Stimulated activated CD4-positive, alpha-beta T cell treated with anti-CD3 and anti-CD28 coated beads, TNF-alpha, amount 100 ng/mL, for 24 hours (primary cell): ENCODE data around the gene SAP30BP.

Source experiments
- DNase-seq, 3 experiments: peaks; one replicate each; pipeline ENCODE4 v3.0.0-alpha.2; 2020; ENCODE audit warnings: low read depth in 3 of 3

SAP30BP gene

GRCh38 chr17:75647061-75647460 is 20.1 kb upstream of the SAP30BP start:
- DNase-seq = no peak

DNA sequence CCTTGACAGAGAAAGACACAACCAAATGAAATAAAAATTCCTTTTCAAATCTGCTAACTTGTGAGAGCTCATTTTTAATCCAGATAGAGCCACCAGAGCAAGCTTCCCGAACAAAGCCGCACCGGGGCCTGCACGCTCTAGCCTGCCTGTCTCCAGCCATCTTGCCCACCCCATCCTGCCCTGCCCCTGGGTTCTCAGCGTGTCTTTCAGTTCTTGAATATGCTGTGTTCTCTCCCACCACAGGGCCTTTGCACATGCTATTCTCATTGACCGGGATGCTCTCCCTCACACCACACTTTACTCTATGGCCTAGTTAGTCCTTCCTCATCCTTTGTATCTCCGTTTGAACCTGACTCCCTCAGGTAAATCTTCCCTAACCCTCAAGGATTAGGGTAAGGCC is 19.2 kb upstream of the SAP30BP start:
- DNase-seq = no peak

- DNase-seq = no peak
Measured at GRCh38 chr17:75649687-75650086, 17.5 kb upstream of the SAP30BP start.

DNA sequence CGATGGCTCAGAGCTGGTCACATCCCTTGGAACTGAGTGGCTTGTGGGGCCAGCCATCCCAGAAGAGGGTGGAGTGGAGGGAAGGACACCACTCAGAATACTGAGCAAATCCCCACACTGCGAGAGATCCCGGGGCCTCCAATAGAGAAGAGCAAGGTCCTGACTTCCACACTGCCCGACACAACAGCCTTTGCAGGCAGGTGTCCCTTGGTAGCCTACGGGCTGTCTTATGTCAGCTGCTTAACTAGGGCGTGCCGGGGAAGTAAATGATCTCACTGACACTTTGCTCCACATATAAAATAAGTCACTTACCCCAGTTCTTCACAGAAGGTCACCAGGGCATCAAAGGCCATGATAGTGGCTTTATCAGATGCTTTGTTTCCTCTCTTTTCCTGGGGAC is 16.3 kb upstream of the SAP30BP start:
- DNase-seq = no peak

GRCh38 chr17:75652341-75652740 is 14.8 kb upstream of the SAP30BP start:
- no peak for DNase-seq

DNA sequence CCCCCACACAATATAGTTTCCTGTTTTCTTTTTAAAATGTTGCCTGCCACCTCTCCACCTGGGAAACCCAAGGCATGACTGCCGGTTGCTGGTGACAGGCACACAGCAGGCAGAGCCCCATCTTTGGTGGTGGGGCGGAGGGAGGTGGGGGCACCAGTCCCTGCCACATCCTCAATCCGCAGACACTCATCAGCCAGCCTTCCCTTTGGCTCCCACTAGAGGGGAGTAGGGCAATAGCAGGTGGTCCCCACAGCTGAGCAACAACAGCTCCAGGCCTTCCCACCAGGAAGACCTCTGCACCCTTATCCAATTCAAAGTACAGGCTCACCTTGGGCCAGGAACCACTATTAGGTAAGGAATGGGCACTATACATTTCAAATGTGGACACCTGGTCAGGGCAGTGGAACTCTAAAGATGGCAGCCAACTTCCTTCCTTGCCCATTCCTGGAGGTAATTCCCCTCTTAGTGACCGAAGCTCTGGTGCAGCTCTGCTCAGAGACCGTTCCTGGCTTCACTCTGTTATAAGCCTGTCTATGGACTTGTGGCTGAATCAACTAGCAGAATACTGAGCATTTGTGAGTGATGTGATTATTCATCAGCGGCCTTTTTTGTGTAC is 14.1 kb upstream of the SAP30BP start:
- no peak for DNase-seq

DNA sequence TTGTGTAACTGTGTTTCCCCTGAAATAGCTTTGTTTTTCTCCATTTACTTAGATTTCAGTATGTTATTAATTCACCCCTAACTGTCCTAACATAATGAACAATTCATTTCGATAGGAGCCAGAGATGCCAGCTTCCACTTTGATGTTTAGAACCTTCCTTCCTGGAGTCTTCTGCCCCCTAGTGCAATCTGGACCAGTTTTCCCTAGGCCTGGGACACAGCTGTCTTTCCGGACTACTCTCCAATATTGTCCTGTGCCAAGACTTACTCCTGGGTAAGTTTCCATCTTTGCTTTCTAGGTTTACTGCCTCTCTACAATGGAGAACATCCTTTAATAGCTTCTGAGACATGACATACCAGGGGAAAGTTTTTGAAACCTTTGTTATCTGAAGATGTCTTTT is 13.0 kb upstream of the SAP30BP start:
- no peak for DNase-seq

GRCh38 chr17:75658237-75658636 is 8.9 kb upstream of the SAP30BP start:
- DNase-seq = no peak

DNA sequence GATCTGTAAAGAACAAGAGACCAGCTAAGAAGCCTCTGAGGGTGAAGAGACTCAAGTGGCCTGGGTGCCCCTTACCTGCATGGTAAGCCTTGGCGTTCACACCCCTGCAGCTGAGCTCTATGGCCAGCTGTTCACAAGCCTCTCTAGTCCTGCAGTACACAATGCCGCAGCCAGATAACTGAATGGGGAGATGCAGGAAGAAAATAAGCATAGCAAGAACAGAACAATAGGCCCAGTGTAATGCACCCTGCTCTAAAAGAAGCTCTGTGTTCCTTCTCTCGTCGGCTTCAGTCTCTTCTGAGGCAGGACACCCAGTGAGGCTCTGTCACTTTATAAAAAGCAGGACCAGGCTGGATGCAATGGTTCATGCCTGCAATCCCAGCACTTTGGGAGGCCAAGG is 5.6 kb upstream of the SAP30BP start:
- no peak for DNase-seq

- DNase-seq = no peak
Measured at GRCh38 chr17:75662511-75662910, 4.6 kb upstream of the SAP30BP start.

- no peak for DNase-seq
Measured at GRCh38 chr17:75664099-75664549, 3.0 kb upstream of the SAP30BP start.

- DNase-seq = no peak
Measured at GRCh38 chr17:75665981-75666380, 1.2 kb upstream of the SAP30BP start.

GRCh38 chr17:75667825-75668224 is 687 bp downstream of the SAP30BP start:
- no peak for DNase-seq

DNA sequence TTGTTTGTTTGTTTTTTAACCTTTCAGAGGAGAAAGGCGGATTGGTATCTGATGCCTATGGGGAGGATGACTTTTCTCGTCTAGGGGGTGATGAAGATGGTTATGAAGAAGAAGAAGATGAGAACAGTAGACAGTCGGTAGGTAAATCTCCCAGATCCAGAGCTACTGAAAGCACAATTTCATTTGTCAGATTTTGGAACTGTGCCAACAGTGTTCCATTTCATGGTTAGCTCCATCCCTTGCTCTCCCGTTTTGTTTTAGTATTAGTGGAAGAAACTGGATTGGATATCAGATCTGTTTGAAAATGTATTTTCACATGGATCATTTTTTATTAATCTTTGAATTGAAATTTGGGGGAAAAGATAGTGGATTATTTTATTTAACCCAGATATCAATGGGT is 1.4 kb downstream of the SAP30BP start:
- no peak for DNase-seq

DNA sequence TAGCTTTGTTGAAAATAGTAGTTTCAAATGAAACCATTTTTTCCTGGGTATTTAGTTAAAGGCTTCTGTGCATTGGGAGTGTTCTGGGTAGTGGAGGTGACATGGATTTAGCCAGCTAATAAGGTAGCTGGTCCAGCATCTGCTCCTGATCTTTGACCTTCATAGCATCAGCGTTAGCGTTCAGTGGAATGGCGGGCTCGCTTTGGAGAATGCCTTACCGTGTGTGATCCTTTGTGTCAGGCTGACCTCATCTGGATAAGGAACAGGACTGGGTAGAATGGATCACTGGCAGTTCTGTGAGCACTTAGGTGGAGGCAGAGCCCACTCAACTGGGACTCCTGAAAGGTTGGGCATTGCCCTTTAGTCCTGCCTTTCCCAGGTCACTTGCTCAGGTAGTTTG is 3.7 kb downstream of the SAP30BP start:
- DNase-seq = no peak

GRCh38 chr17:75672011-75672410 is 4.9 kb downstream of the SAP30BP start:
- no peak for DNase-seq

DNA sequence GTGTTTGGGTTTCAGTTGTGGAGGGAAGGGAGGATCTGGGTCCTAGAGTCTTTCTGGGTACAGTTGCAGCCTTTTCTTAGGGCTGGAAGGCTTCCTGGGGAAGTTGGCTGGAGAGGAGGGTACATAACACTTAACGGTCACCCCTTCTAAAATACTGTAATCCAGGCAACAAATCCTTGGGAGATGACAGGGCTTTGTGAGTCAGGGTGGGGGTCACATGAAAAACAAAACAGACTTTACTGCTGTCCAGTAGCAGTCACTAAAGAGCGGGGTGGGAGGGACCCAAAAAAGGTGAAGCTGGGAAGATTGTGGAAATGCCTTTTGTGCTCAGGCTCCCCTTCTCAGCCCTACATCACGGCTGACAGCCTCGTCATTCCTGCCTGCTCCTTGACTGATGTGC is 6.3 kb downstream of the SAP30BP start:
- DNase-seq = no peak

DNA sequence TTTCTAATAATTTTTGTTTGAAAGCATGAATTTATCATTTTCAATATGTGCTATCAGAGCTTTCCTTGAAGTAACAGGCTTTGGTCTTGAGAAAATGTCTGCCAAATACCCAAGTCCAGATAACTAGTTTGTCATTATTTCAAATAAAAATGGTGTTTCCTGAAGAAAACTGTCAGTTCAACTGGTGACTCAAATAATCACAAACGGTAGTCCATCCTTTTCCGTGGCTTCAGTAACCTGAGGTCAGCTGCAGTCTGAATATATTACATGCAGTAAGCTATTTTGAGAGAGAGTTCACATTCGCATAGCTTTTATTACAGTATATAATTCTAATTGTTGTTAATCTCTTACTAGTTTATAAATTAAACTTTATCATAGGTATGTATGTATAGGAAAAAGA is 9.3 kb downstream of the SAP30BP start:
- no peak for DNase-seq

- DNase-seq = no peak
Measured at GRCh38 chr17:75679706-75680211, 12.6 kb downstream of the SAP30BP start.

DNA sequence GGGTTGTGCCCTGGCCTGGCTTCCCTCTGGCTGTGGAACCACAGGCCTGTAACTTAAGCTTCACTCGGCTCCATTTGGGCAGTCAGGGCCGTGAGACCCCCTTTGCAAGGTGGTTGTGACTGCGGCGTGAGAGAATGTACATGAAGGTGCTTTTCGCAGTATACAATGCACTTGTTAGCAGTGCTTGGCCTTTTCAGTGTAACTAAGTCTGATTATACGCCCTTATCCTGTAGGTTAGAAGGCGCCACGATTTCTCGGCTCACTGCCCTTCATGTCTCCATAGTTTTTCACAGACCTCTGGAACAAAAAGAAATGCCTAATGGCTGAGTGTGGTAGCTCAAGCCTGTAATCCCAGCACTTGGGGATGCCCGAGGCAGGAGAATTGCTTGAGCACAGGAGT is 13.3 kb downstream of the SAP30BP start:
- no peak for DNase-seq

DNA sequence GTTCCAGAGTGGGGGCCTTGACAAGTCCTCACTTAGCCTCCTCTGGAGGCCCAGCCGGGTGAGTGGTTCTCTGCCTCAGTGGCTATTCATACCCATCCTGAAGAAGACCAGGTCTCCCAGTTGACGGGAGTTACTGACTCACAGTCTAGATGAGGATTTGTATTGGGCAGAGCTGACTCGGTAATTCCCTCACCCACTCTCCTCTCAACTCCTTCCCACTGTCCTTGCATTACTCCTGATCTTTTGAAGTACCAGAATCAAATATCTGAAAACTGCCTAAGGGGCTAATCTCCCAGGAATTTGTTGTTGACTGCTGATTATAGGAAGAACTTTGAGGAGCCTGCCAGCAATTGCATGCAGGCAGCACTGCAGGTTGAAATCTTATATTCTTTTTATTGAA is 14.2 kb downstream of the SAP30BP start:
- DNase-seq = no peak

DNA sequence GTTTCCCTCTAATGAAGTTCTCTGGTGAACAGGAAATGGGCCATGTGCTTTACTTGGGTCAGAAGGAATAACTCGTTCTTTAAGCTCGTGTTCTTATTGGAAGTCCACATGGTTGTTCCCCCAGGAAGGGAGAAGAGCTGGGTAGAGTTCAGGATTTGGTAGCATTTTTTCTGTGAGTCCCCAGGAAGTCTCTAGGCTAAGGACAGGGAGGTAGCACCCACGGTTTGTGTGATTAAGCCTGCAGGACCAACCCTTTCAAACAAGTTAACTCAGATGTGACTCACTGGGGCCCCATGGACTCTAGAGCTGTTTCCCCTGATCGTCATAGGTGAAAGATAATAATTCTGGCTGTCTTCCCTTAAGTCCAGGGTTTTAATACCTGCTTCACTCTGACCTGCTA is 16.4 kb downstream of the SAP30BP start:
- no peak for DNase-seq

DNA sequence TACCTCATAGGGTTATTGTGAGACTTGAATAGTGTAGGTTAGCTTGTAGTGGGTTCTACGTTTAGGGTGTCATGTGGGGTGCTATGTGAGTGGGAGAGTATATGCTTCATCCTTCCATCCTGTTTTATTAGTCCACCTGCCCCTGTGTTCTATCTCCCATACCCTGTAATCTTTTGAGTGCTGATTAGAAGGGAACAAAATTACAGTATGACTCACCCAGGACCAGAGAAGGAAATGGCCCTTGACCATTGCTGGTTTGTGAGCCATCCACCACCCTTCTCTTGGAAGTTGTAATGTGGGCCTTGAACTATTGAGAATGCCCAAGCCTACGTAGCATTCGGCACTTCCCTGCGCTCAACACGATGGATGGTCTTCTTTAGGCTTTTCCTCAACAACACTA is 17.1 kb downstream of the SAP30BP start:
- no peak for DNase-seq

DNA sequence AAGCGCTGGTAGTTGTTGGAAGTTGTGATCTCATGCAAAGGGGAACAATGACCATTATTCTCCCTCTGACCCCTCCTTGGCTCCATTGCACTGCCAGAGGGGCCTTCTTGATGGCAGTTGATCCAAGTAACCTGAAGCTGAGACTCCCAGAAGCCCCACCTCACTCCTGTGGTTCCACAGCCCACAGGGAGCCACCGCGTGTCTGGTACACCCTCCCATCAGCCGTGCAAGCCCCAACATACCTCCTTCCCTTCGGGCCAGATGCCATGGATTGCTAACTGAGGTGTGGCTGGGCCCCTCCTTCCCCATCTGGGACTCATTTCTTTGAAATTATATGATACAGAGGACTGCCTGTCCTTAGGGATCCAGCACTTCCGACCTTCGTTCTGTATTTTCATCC is 17.8 kb downstream of the SAP30BP start:
- DNase-seq = no peak
